HEK293 (cell line): Measurements from ENCODE around the gene PEPD.
A peak's percentile ranks its signal among the peaks of the same experiment; 100 is the strongest.

ENCODE experiments used
- CTCF ChIA-PET: fragments of 350-600 bp; formaldehyde crosslinking; extraction: SDS; loops from one replicate; lab custom pipeline; 2021; ENCODE audit warnings: antibody characterized with exemption; lab: Yijun Ruan, JAX
- POLR2A ChIA-PET: fragments of 300-600 bp; formaldehyde crosslinking; extraction: SDS; loops from one replicate; lab custom pipeline; 2020; ENCODE audit warnings: antibody characterized with exemption, inconsistent platforms; lab: Yijun Ruan, JAX
- H3K27ac ChIP-seq: fragments of 200-500 bp; sonication (Bioruptor generic); 2 replicates; pipeline ENCODE4 v1.5.1; 2014; ENCODE audit warnings: low read depth, low read length, control low read depth, inconsistent platforms; ENCODE audit errors: extremely low read depth
- H3K36me3 ChIP-seq, 2 experiments: fragments of 200-500 bp in 1 of 2; sonication (Bioruptor generic) in 1 of 2; 1 replicate in 1 of 2; 2 replicates in 1 of 2; pipeline ENCODE4 v1.5.1; 2014 to 2017; ENCODE audit warnings: inconsistent platforms in 2 of 2, low read length in 2 of 2; ENCODE audit not compliant: control insufficient read depth in 2 of 2, insufficient read depth in 1 of 2
- H3K4me1 ChIP-seq: fragments of 200-500 bp; sonication (Bioruptor generic); 2 replicates; pipeline ENCODE4 v1.5.1; 2014; ENCODE audit warnings: mild to moderate bottlenecking, low read length, inconsistent platforms; ENCODE audit not compliant: control insufficient read depth, insufficient read depth
- H3K4me3 ChIP-seq: 2 replicates; pipeline ENCODE4 v1.5.1; 2011; ENCODE audit warnings: low read depth, mild to moderate bottlenecking, control low read depth, low read length, moderate library complexity
- H3K9me3 ChIP-seq: fragments of 200-500 bp; sonication (Bioruptor generic); 2 replicates; pipeline ENCODE4 v1.5.1; 2014; ENCODE audit warnings: low read depth, low read length, inconsistent platforms; ENCODE audit not compliant: control insufficient read depth, insufficient read depth
- MYNN ChIP-seq: fragments of 450-650 bp; formaldehyde crosslinking; IDR thresholded peaks from 2 replicates; pipeline ENCODE4 v1.5.1; 2016; ENCODE audit warnings: missing biosample characterization, missing genetic modification characterization, borderline replicate concordance
- ZFP37 ChIP-seq: fragments of 450-650 bp; formaldehyde crosslinking; IDR thresholded peaks from 2 replicates; pipeline ENCODE4 v1.5.1; 2016; ENCODE audit warnings: missing biosample characterization, missing genetic modification characterization
- ZIC2 ChIP-seq: fragments of 450-650 bp; formaldehyde crosslinking; IDR thresholded peaks from 2 replicates; pipeline ENCODE4 v1.5.1; 2016; ENCODE audit warnings: missing biosample characterization, missing genetic modification characterization
- ZNF114 ChIP-seq: fragments of 450-650 bp; formaldehyde crosslinking; IDR thresholded peaks from 2 replicates; pipeline ENCODE4 v1.5.0; 2017; ENCODE audit warnings: missing biosample characterization, missing genetic modification characterization
- ZNF501 ChIP-seq: fragments of 450-650 bp; formaldehyde crosslinking; IDR thresholded peaks from 2 replicates; pipeline ENCODE4 v1.5.1; 2016; ENCODE audit warnings: missing biosample characterization, missing genetic modification characterization
- ZNF561 ChIP-seq: fragments of 450-650 bp; IDR thresholded peaks from 2 replicates; pipeline ENCODE4 v1.5.1; 2018; ENCODE audit warnings: missing biosample characterization, missing genetic modification characterization, borderline replicate concordance
- ZNF677 ChIP-seq: fragments of 450-650 bp; IDR thresholded peaks from 2 replicates; pipeline ENCODE4 v1.5.0; 2018; ENCODE audit warnings: missing biosample characterization, mild to moderate bottlenecking, missing genetic modification characterization, moderate library complexity
- ZNF701 ChIP-seq: fragments of 450-650 bp; formaldehyde crosslinking; IDR thresholded peaks from 2 replicates; pipeline ENCODE4 v1.5.1; 2016; ENCODE audit warnings: missing biosample characterization, missing genetic modification characterization
- ZSCAN23 ChIP-seq: fragments of 450-650 bp; formaldehyde crosslinking; IDR thresholded peaks from 2 replicates; pipeline ENCODE4 v1.5.1; 2016; ENCODE audit warnings: missing biosample characterization, missing genetic modification characterization
- TF ChIP-seq, protein P1 (sequence below): fragments of 450-650 bp; formaldehyde crosslinking; conservative IDR thresholded peaks from 2 replicates; pipeline ENCODE4 v1.5.1; 2016; ENCODE audit warnings: low read depth, missing biosample characterization, missing genetic modification characterization
- TF ChIP-seq, protein P2 (sequence below): fragments of 450-650 bp; formaldehyde crosslinking; IDR thresholded peaks from 2 replicates; pipeline ENCODE4 v1.5.1; 2016; ENCODE audit warnings: missing biosample characterization, missing genetic modification characterization

The PEPD gene

DNA sequence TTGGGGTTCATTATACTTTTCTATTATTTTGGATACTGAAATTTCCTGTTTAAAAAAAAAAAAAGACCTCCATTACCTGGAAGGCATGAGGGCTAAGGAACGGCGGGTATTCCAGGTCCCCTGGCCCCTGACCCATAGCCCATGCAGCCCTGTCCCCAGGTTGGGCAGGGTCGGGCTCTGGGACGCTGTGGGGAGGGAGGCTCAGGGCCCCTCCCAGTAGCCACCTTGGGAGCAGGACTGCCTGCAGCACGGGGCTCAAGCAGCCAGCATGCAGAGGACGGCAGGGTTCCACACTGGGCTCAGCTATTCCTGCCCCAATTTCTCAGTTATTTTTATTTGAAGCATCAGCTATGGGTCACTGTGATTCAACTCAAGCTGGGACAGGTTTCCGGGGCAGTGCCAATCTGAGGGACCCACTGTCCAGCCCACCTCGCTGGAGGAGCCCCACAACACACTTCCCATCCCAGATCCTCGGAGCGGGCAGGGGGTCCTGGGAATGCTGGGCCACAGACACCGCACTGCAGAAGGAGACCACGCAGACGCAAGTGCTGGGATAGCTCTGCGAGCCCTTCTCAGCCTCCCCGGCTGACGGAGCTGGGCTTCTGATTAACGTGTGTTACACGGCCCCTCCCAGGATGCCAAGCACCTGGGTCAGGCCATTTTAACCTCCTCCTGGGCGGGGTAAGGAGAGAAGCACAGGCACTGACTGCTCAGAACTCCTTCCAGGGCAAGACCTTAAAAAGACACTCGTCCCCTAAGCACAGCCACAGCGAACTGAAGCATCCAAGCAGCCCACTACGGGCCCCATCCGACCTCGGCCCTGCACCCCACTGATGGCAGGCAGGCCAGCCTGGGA, 60.1 kb downstream of the PEPD start:
- Histone ChIP-seq H3K9me3 (no peaks in the 10 kb centered on the region), H3K27ac (no peak overlapping the region), H3K4me1 (no peaks in the 10 kb centered on the region), H3K4me3 (no peak overlapping the region), H3K36me3 (peaks cover 3 to 4% of the 10 kb centered on the region in 2 experiments; a peak in 2 of 3 replicates)
- CTCF ChIA-PET = interaction anchor here (0.7 to 2.0 kb wide), 4 partner anchors 24 to 226 kb away, joined by 3 to 7 read pairs (median 4); no protein-coding TSS in a partner anchor
- TF ChIP-seq, protein P1, sequence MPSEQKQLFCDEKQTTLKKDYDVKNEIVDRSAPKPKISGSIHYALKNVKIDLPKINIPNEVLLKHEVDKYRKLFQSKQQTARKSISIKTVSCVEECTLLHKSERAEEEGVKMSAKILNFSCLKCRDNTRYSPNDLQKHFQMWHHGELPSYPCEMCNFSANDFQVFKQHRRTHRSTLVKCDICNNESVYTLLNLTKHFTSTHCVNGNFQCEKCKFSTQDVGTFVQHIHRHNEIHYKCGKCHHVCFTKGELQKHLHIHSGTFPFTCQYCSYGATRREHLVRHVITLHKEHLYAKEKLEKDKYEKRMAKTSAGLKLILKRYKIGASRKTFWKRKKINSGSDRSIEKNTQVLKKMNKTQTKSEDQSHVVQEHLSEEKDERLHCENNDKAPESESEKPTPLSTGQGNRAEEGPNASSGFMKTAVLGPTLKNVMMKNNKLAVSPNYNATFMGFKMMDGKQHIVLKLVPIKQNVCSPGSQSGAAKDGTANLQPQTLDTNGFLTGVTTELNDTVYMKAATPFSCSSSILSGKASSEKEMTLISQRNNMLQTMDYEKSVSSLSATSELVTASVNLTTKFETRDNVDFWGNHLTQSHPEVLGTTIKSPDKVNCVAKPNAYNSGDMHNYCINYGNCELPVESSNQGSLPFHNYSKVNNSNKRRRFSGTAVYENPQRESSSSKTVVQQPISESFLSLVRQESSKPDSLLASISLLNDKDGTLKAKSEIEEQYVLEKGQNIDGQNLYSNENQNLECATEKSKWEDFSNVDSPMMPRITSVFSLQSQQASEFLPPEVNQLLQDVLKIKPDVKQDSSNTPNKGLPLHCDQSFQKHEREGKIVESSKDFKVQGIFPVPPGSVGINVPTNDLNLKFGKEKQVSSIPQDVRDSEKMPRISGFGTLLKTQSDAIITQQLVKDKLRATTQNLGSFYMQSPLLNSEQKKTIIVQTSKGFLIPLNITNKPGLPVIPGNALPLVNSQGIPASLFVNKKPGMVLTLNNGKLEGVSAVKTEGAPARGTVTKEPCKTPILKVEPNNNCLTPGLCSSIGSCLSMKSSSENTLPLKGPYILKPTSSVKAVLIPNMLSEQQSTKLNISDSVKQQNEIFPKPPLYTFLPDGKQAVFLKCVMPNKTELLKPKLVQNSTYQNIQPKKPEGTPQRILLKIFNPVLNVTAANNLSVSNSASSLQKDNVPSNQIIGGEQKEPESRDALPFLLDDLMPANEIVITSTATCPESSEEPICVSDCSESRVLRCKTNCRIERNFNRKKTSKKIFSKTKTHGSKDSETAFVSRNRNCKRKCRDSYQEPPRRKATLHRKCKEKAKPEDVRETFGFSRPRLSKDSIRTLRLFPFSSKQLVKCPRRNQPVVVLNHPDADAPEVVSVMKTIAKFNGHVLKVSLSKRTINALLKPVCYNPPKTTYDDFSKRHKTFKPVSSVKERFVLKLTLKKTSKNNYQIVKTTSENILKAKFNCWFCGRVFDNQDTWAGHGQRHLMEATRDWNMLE (tag by site-specific recombination) = no peak
- TF ChIP-seq, all 188 proteins: peak for 0
- POLR2A ChIA-PET = interaction anchor here (0.6 kb wide), 1 partner anchor 31 kb away, joined by 4 read pairs; no protein-coding TSS in a partner anchor

DNA sequence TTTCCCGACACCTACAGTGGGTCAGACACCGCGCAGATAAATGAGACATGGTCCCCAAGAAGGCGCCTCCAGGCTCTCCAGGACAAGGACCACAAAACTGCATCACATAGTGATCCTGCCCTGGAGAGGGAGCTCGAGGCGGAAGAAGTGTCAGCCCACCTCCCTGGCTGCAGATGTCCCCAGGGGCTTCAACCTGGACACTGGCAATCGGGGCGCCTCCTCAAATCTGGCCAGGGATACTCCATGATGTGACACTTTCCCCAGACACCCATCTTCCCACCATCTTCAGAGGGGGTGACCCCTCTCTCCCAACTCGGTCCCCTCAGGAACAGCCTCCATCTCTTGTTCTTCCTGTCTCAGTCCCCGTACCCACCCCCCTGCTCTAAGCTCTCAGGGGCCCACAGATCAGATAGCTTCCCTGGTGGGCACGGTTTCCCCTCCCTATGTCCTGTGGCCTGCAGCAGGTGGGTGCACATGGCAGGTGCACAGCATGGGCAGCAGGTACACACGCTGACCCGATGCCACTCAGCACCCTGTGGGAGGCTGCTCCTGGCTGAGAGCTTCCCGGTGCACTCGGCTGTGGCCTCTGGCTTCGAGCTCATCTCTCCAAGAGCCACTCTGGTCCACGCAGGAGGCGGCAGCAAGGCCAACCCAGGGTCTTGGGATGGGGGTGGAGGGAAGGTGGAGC, 61.2 kb downstream of the PEPD start:
- ChIA-PET CTCF (interaction anchor here (0.6 to 1.5 kb wide), 4 partner anchors 9 to 429 kb away, joined by 3 to 6 read pairs (median 4); no protein-coding TSS in a partner anchor), POLR2A (no interaction called here)
- H3K9me3 ChIP-seq = no peaks in the 10 kb centered on the region
- H3K36me3 ChIP-seq = peaks cover 3 to 4% of the 10 kb centered on the region in 2 experiments; a peak in 2 of 3 replicates
- H3K27ac ChIP-seq = no peak overlapping the region
- no peak overlapping the region for H3K4me3 ChIP-seq
- TF ChIP-seq ZIC2 (peak; percentile 94), ZNF114 (no peak)
- H3K4me1 ChIP-seq = no peaks in the 10 kb centered on the region

DNA sequence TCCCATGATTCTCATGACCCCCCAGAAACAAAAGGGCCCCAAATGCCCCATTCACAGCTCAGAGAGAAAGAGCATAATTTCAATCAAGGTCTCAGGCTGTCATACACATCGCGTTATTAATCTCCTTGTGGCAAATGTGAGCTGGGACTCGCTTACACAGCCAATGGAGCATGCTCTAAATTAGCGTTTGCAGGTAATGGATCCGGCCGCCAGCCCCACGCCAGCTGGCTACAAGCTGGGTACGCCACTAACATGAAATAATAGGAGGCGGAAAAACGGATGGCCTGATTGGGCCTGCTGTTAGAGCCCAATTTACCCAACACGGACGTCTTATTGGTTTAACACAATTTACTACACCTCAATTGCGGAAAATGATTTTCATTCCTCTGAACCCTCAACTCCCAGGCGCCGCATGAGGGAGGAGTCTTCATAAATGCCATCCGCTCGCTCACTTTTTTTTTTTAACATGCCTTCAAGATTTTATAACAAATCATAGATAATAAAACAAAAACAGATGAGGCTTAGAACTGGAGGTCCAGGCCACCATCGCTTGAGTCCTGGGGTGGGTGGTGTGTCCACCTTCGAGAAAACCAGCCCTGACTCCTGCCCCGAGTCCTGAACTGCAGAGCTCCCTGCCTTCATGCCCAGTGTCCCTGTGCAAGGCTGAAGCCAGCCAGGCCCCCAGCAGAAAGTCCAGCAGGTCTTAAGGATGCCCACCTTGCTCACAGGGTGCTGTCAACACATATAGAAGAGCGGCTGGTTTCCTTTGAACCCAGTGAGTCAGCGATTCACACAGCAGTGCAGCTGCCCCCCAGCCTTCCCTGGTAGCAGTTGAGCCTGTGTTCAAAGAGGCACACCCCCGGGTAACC, 62.1 kb downstream of the PEPD start:
- TF ChIP-seq ZFP37 (tag by site-specific recombination) (no peak), MYNN (tag by site-specific recombination) (no peak), ZNF701 (no peak), ZNF501 (tag by site-specific recombination) (no peak), ZNF677 (tag by site-specific recombination) (no peak), ZSCAN23 (tag by site-specific recombination) (no peak), ZNF561 (tag by site-specific recombination) (no peak)
- TF ChIP-seq, protein P2, sequence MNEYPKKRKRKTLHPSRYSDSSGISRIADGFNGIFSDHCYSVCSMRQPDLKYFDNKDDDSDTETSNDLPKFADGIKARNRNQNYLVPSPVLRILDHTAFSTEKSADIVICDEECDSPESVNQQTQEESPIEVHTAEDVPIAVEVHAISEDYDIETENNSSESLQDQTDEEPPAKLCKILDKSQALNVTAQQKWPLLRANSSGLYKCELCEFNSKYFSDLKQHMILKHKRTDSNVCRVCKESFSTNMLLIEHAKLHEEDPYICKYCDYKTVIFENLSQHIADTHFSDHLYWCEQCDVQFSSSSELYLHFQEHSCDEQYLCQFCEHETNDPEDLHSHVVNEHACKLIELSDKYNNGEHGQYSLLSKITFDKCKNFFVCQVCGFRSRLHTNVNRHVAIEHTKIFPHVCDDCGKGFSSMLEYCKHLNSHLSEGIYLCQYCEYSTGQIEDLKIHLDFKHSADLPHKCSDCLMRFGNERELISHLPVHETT (tag by site-specific recombination) = no peak
- ChIA-PET POLR2A (no interaction called here), CTCF (interaction anchor here (0.6 to 1.5 kb wide), 4 partner anchors 8 to 637 kb away, joined by 3 to 6 read pairs (median 4); no protein-coding TSS in a partner anchor)

More for the DNA sequence above, 62.1 kb downstream of the PEPD start:
- Histone ChIP-seq H3K9me3 (no peaks in the 10 kb centered on the region), H3K4me1 (no peaks in the 10 kb centered on the region), H3K27ac (no peak overlapping the region), H3K4me3 (no peak overlapping the region), H3K36me3 (peaks cover 3 to 4% of the 10 kb centered on the region in 2 experiments; a peak in 2 of 3 replicates)
